ENCODE data around the gene OVCA2.

OVCA2 gene

DNA sequence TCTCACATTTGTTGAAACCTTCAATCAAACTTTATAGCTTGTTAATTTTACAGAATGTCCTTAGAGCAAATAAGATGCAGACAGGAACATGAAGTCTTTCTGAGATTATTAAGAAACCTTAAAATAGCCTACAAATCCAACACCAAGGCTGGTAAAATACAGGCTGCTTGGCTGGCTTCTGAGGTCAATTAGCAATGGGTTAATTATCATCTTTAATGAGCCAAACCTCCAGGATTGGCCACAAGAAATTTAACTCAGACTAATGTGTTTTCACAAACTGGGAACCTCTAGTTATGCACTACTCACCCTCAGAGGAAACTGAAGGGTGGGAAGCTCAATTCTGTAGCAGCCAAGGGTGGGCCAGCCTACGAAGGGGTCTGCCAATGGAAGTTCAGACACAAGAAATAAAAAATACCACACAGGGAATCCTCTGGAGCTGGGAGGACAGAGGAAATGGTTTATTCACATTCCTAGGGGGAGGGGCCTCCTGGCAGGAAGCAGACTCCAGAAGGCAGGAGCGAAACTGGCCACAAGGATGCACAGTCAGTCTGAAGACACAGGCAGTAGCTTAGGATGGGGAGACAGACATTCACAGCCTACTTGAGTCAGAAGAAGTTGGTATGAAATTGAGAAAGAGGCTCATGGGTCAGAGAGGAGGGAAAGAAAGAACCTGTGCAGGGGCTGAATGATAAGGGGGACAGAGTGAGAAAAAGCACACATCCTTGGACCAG, 49.1 kb downstream of the OVCA2 start:
- DNase-seq, result no peak

DNA sequence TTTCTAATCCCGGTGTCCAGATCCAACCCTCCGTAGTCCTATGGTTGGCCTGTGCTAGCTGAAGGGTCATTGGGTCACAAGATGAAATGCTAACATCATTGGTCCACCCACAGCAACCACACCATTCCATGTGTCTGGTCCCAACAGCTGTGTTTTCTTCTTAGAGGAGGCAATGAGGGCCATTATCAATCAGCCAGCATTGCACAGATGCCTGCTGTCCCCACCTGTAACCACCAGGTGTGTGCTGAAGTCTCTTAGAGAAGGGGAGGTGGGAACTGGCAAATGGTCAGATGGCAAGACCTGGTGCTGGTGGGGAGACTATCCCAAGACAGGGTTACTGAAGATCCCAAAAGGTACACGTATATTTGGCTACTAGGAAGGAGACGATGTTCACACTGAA, 50.4 kb downstream of the OVCA2 start:
- no peak for DNase-seq

All from AML-193 (cell line).